H9 (cell line): ENCODE results near the gene NAXD. TPM values are rescaled to one million over a fixed set of nuclear protein-coding genes. Genes with fewer than 3 reads are reported as not detected.

Source experiments
- DNase-seq: peaks from one replicate; pipeline ENCODE4 v3.0.0-alpha.2; 2017
- H2AFZ ChIP-seq: one replicate; pipeline ENCODE4 v1.6.1; 2013; ENCODE audit warnings: mild to moderate bottlenecking, low read length, control low read depth, moderate library complexity
- H2AK5ac ChIP-seq: 2 replicates; pipeline ENCODE4 v1.6.1; 2013; ENCODE audit warnings: low read length, control low read depth, mixed read lengths; ENCODE audit not compliant: insufficient read length
- H2BK120ac ChIP-seq: one replicate; pipeline ENCODE4 v1.6.1; 2013; ENCODE audit warnings: low read depth, mild to moderate bottlenecking, low read length, control low read depth, inconsistent platforms; ENCODE audit not compliant: poor library complexity, severe bottlenecking
- H2BK12ac ChIP-seq: 2 replicates; pipeline ENCODE4 v1.6.1; 2013; ENCODE audit warnings: low read length, control low read depth, mixed read lengths, low read depth; ENCODE audit not compliant: insufficient read length
- H2BK15ac ChIP-seq: 2 replicates; pipeline ENCODE4 v1.6.1; 2013; ENCODE audit warnings: low read depth, low read length, control low read depth
- H2BK20ac ChIP-seq: one replicate; pipeline ENCODE4 v1.6.1; 2013; ENCODE audit warnings: low read depth, mild to moderate bottlenecking, low read length, control low read depth, inconsistent platforms; ENCODE audit not compliant: poor library complexity, severe bottlenecking
- H2BK5ac ChIP-seq: 2 replicates; pipeline ENCODE4 v1.6.1; 2013; ENCODE audit warnings: low read length, control low read depth, mixed read lengths; ENCODE audit not compliant: insufficient read length
- H3K14ac ChIP-seq: 2 replicates; pipeline ENCODE4 v1.6.1; 2013; ENCODE audit warnings: low read length, control low read depth; ENCODE audit not compliant: insufficient read depth
- H3K18ac ChIP-seq: 2 replicates; pipeline ENCODE4 v1.6.1; 2013; ENCODE audit warnings: low read depth, mild to moderate bottlenecking, mixed read lengths, low read length, control low read depth; ENCODE audit not compliant: insufficient read length
- H3K23ac ChIP-seq: 2 replicates; pipeline ENCODE4 v1.6.1; 2013; ENCODE audit warnings: low read length, control low read depth, mixed read lengths, low read depth; ENCODE audit not compliant: insufficient read length
- H3K23me2 ChIP-seq: 2 replicates; pipeline ENCODE4 v1.6.1; 2013; ENCODE audit warnings: low read depth, mild to moderate bottlenecking, mixed read lengths, low read length, control low read depth; ENCODE audit not compliant: insufficient read length, poor library complexity, severe bottlenecking
- H3K27ac ChIP-seq: 2 replicates; pipeline ENCODE4 v1.5.1; 2013; ENCODE audit warnings: low read length, control low read depth, mixed read lengths, low read depth; ENCODE audit not compliant: insufficient read length
- H3K27me3 ChIP-seq: 2 replicates; pipeline ENCODE4 v1.6.1; 2013; ENCODE audit warnings: low read length, control low read depth, inconsistent platforms; ENCODE audit not compliant: insufficient read depth
- H3K4ac ChIP-seq: 2 replicates; pipeline ENCODE4 v1.6.1; 2013; ENCODE audit warnings: low read depth, mild to moderate bottlenecking, control low read depth, inconsistent platforms, low read length, moderate library complexity
- H3K4me1 ChIP-seq: 2 replicates; pipeline ENCODE4 v1.6.1; 2013; ENCODE audit warnings: low read length, control low read depth, inconsistent platforms; ENCODE audit not compliant: insufficient read depth
- H3K4me2 ChIP-seq: 2 replicates; pipeline ENCODE4 v1.6.1; 2013; ENCODE audit warnings: low read length, control low read depth, mixed read lengths; ENCODE audit not compliant: insufficient read length, insufficient read depth
- H3K56ac ChIP-seq: 2 replicates; pipeline ENCODE4 v1.6.1; 2013; ENCODE audit warnings: low read depth, mild to moderate bottlenecking, mixed read lengths, low read length, control low read depth; ENCODE audit not compliant: insufficient read length
- H3K79me1 ChIP-seq: 2 replicates; pipeline ENCODE4 v1.6.1; 2013; ENCODE audit warnings: low read depth, mild to moderate bottlenecking, moderate library complexity, low read length, control low read depth, inconsistent platforms; ENCODE audit not compliant: insufficient read depth, poor library complexity, severe bottlenecking
- H3K79me2 ChIP-seq: 2 replicates; pipeline ENCODE4 v1.6.1; 2013; ENCODE audit warnings: low read length, control low read depth, inconsistent platforms; ENCODE audit not compliant: insufficient read depth
- H3K9ac ChIP-seq: 2 replicates; pipeline ENCODE4 v1.6.1; 2013; ENCODE audit warnings: low read length, control low read depth, mixed read lengths; ENCODE audit not compliant: insufficient read length; ENCODE audit errors: extremely low read depth
- H3K9me3 ChIP-seq: one replicate; pipeline ENCODE4 v1.6.1; 2013; ENCODE audit warnings: low read depth, low read length, inconsistent platforms; ENCODE audit not compliant: control insufficient read depth
- H3T11ph ChIP-seq: one replicate; pipeline ENCODE4 v1.6.1; 2013; ENCODE audit warnings: mild to moderate bottlenecking, low read length, control low read depth, inconsistent platforms
- H4K20me1 ChIP-seq: one replicate; pipeline ENCODE4 v1.6.1; 2013; ENCODE audit not compliant: control insufficient read depth, insufficient read length, insufficient read depth
- H4K5ac ChIP-seq: 2 replicates; pipeline ENCODE4 v1.6.1; 2013; ENCODE audit warnings: low read depth, mild to moderate bottlenecking, mixed read lengths, low read length, control low read depth; ENCODE audit not compliant: insufficient read length
- H4K8ac ChIP-seq: replicated peaks from 2 replicates; pipeline ENCODE4 v1.6.1; 2013; ENCODE audit warnings: low read length, control low read depth, mixed read lengths, low read depth; ENCODE audit not compliant: insufficient read length
- H4K91ac ChIP-seq: 2 replicates; pipeline ENCODE4 v1.6.1; 2013; ENCODE audit warnings: low read depth, mild to moderate bottlenecking, moderate library complexity, mixed read lengths, low read length, control low read depth; ENCODE audit not compliant: insufficient read length
- H3K27ac Mint-ChIP-seq, 3 experiments: 2 replicates in 2 of 3; 3 replicates in 1 of 3; pipeline ENCODE4 v1.8.0; 2020 to 2021; ENCODE audit warnings: mixed read lengths in 3 of 3, mild to moderate bottlenecking in 1 of 3, moderate library complexity in 1 of 3
- H3K27me3 Mint-ChIP-seq: 2 replicates; pipeline ENCODE4 v1.8.0; 2021; ENCODE audit warnings: low read depth, mild to moderate bottlenecking, moderate library complexity, mixed read lengths
- H3K36me3 Mint-ChIP-seq, 3 experiments: 2 replicates in 2 of 3; 3 replicates in 1 of 3; pipeline ENCODE4 v1.8.0; 2020 to 2021; ENCODE audit warnings: low read depth in 3 of 3, mixed read lengths in 3 of 3; ENCODE audit not compliant: insufficient read depth in 1 of 3
- H3K4me1 Mint-ChIP-seq, 2 experiments: 2 replicates each; pipeline ENCODE4 v1.8.0; 2020; ENCODE audit warnings: mixed read lengths in 2 of 2
- H3K4me3 Mint-ChIP-seq, 2 experiments: 2 replicates in 1 of 2; 3 replicates in 1 of 2; pipeline ENCODE4 v1.8.0; 2020 to 2021; ENCODE audit warnings: mild to moderate bottlenecking in 2 of 2, mixed read lengths in 2 of 2, moderate library complexity in 1 of 2
- H3K9me3 Mint-ChIP-seq, 2 experiments: 2 replicates in 1 of 2; 3 replicates in 1 of 2; pipeline ENCODE4 v1.8.0; 2020; ENCODE audit warnings: mild to moderate bottlenecking in 2 of 2, mixed read lengths in 2 of 2, moderate library complexity in 1 of 2
- CTCF ChIP-seq: fragments of 200-600 bp; sonication (generic); conservative IDR thresholded peaks from 3 replicates; pipeline ENCODE4 v1.8.0; 2021; ENCODE audit warnings: antibody characterized with exemption, mild to moderate bottlenecking
- WGBS: extraction: QIAGEN DNeasy Blood & Tissue Kit; methylation state at CpG from one replicate; pipeline ENCODE4 v1.1.7; 2013; ENCODE audit warnings: missing lambda C conversion rate, low lambda C conversion rate, mixed read lengths; ENCODE audit not compliant: insufficient read length; ENCODE audit errors: extremely low coverage; 5-methylcytosine and 5-hydroxymethylcytosine counted together
- total RNA-seq: library from RNA; stranded (reverse); gene quantifications from 2 replicates; pipeline ENCODE4 v1.2.1, GENCODE V29; 2021

Gene NAXD
- total RNA-seq, 1 experiment from 2014 or later, result 25.5 TPM

DNA sequence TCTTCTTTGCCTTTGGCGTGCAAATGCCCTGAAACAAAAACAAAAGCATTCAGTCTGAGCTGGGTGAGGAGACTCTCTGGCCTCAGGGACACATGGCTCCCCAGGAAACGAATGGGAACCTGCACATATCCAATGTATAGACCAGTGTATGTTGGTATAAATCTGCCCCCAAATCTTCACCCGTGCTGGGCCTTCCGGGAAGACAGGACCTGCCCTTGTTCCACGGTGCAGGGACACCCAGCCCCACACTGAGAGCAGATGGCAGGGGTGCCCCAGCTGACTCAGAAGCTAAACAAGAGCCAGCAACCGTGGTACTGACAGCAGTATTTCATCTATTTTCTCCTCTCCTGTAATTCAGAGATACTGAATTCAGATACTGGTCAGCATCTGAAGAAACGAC is 48.1 kb downstream of the NAXD start:
- no peak overlapping the region for H3K14ac ChIP-seq
- H2BK20ac ChIP-seq, result no peak overlapping the region
- Mint-ChIP-seq H3K36me3 (peaks cover 71 to 91% (median 86%) of the 10 kb centered on the region in 3 experiments), H3K4me3 (no peak overlapping the region), H3K4me1 (peaks cover 3% of the 10 kb centered on the region in 2 experiments; a peak in 2 of 4 replicates), H3K9me3 (peaks cover 31 to 33% of the 10 kb centered on the region in 2 experiments), H3K27me3 (no peaks in the 10 kb centered on the region), H3K27ac (peak overlapping the region in 1 of 3 experiments; percentile 64; a peak in 1 of 7 replicates)
- no peaks in the 10 kb centered on the region for H3K23me2 ChIP-seq
- no peak overlapping the region for H2BK15ac ChIP-seq
- no peak overlapping the region for H4K5ac ChIP-seq
- H2AFZ ChIP-seq, result no peak overlapping the region
- H3K79me1 ChIP-seq, result no peaks in the 10 kb centered on the region
- no peak overlapping the region for H2BK12ac ChIP-seq
- no peak overlapping the region for H3K27ac ChIP-seq
- no peak overlapping the region for H4K8ac ChIP-seq
- no peaks in the 10 kb centered on the region for H3K79me2 ChIP-seq
- no peak overlapping the region for H3K4ac ChIP-seq
- WGBS, result no CpG with 5 or more reads among the region's 7 CpGs
- H3K23ac ChIP-seq, result no peak overlapping the region
- H3K27me3 ChIP-seq, result no peaks in the 10 kb centered on the region
- DNase-seq, result no peak
- H3K18ac ChIP-seq, result no peak overlapping the region
- H3K4me2 ChIP-seq, result no peak overlapping the region
- H3T11ph ChIP-seq, result no peak overlapping the region
- no peak overlapping the region for H4K91ac ChIP-seq
- H3K9me3 ChIP-seq, result peaks cover 10% of the 10 kb centered on the region
- no peak overlapping the region for H2BK120ac ChIP-seq
- TF ChIP-seq CTCF, result no peak
- no peaks in the 10 kb centered on the region for H3K4me1 ChIP-seq
- H2AK5ac ChIP-seq, result no peak overlapping the region
- H3K9ac ChIP-seq, result no peak overlapping the region
- no peak overlapping the region for H3K56ac ChIP-seq
- no peak overlapping the region for H2BK5ac ChIP-seq
- no peaks in the 10 kb centered on the region for H4K20me1 ChIP-seq
